Retinal pigment epithelial cell (primary cell): Measurements from ENCODE around the gene CACNB1.
A peak's percentile ranks its signal among the peaks of the same experiment; 100 is the strongest.

Experiments used
- DNase-seq: peaks from one replicate; pipeline ENCODE4 v3.0.0-alpha.2; 2010; ENCODE audit warnings: low read depth
- H3K4me3 ChIP-seq: 2 replicates; pipeline ENCODE4 v1.5.1; 2011; ENCODE audit warnings: mild to moderate bottlenecking, low read length, control low read depth, moderate library complexity
- TF ChIP-seq, protein P1 (sequence below): conservative IDR thresholded peaks from 2 replicates; pipeline ENCODE4 v1.5.1; 2011; ENCODE audit warnings: low read depth, low read length, control low read depth, inconsistent platforms

CACNB1 gene

DNA sequence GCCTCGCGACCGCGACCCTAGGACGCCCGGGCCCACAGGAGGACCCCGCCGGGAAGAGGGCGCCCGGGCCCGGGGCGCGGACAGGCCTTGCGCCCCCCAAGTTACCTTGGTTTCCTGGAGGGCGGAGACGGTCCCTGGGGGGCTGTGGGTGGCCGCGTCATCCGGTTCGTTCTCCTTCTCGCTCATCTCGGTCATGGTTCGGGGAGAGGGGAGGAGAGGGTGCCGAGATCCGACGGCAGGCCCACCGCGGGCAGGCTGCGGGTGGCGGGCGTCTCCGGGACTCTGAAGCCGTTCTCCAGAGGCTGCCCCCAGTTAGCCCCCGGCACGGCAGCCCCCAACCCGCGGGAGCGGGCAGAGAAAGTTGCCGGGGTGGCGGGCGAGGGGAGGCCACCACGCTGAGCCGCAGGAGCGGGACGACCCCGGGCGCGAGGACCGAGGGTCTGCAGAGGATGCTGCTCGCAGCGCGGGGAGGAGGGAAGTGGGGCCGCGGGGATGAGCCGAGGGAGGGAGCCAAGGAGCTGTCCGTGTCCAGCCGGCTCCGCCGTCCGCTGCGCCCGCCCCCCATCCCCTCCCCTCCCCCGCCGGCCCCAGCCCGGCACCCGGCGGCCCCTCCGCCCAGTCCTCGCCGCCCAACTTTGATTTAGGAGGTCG lies 28.0 kb upstream of the CACNB1 start, which contains the start of gene STAC2:
Gene STAC2 (minus strand): TSS at position 638 of the 651 bp plus-strand sequence. CDS start 443 bp downstream, at position 195.
- DNase-seq: no peak
- peak within 1 kb of the TSS; percentile 35 for H3K4me3 ChIP-seq
- TF ChIP-seq, protein P1, sequence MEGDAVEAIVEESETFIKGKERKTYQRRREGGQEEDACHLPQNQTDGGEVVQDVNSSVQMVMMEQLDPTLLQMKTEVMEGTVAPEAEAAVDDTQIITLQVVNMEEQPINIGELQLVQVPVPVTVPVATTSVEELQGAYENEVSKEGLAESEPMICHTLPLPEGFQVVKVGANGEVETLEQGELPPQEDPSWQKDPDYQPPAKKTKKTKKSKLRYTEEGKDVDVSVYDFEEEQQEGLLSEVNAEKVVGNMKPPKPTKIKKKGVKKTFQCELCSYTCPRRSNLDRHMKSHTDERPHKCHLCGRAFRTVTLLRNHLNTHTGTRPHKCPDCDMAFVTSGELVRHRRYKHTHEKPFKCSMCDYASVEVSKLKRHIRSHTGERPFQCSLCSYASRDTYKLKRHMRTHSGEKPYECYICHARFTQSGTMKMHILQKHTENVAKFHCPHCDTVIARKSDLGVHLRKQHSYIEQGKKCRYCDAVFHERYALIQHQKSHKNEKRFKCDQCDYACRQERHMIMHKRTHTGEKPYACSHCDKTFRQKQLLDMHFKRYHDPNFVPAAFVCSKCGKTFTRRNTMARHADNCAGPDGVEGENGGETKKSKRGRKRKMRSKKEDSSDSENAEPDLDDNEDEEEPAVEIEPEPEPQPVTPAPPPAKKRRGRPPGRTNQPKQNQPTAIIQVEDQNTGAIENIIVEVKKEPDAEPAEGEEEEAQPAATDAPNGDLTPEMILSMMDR: no peak

DNA sequence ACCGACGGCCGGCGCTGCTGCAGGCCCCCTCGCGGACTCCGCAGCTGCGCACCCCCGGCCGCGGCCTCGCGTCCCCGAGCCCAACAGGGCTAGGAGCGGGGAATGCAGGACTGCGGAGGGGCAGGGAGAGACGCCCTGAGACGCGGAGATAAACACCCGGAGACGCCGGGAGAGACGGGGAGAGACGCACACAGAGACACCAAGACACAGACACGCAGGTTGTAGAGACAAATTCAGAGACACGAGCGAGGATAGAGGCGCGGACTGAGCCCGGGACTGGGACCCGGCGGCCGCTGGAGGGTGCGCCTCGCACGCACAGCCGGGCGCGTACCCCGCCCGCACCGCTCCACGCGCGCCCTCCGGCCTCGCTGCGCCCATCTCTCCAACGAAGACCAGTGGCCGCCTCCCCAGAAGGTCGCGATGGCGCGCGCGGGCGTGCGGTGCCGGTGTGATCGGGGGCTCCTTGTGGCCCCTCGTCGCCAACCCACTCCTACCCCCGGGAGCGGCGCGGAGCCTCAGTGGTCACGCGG lies 27.4 kb upstream of the CACNB1 start:
- no peak for DNase-seq
- no peak overlapping the region for H3K4me3 ChIP-seq
- TF ChIP-seq, protein P1: no peak

DNA sequence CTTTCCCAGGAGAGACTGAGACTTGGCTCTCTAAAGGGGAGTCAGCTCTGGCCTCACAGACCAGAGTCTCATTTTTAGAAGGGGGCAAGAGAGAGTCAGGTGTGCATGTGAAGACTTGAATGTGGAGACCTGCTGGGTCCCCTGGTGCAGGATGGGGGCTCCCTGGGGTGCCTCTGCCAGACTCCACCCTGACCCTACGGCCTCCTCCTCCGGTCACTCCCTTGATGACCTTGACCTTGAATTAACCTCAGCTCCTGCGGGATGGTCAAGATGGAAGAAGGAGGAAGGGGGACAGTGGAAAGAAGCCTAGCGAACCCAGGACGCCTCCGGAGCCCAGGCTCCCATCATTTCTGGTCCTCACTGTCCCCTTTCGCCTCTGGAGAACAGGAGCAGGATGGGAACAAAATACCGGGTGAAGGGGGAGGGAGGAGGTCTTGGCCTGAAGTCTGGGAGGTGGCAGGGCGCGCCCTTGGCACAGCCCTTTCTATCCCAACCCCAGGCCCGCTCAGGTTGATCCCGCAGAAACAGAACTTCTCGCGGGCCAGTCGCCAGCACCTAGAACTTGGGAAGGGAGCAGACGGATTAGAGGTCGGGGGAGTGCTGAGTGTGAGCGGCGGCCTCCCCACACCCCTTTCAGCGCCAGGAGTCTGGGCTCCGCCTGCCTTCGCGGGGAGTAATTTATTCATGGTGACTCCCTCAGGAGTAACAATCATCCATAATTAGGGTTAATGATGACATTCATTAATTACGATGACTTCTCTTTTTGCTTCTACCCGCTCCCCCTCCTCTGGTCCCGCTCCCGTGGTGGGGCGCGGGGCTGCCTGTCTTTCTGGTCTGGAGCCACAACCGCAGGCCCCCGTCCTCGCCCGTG lies 26.7 kb upstream of the CACNB1 start:
- H3K4me3 ChIP-seq: no peak overlapping the region
- TF ChIP-seq, protein P1: no peak
- no peak for DNase-seq

DNA sequence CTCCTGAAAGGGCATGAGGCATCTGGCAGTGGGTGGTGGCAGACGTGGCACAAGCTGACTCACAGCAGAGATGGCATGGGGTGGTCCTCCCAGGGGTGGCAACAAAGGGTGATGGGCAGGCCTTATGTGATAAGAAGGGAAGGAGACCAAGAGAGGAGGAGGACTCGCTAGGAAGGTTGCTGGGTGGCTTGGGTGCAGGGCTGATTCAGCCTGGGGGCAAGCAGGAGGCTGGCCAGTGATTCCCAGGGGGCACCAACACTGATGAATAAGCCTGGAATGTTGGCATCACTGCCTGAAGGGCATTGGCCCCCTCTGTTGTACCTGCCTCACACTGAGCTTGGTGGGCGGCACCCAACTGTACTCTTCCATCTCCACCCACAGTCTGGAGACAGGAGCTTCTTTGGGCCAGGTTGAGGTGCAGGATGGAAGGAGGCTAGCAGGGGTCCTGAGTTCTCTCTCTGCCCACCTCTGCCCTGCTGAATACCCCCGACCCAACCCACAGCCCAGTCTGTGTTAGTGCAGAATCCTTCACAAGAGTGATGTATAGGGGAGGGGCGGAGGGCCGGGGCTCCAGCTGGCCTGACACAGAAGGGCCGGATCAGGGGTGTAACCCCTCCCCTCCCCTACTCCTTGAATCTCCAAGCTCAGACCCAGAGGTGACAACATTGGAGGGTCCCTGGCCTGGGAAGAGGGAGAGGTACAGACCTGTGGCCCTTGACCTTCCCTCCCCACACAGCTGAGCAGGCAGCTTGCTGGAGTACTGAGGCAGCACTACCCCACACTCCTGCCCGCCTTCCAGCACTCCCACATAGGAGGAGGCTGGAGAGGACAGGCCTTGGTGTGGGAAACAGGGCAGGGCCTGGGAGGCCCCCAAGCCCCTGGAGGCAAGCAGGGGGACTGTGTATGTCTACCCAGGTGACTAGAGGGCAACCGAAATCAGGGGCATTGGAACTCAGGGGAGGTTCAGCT lies 25.7 kb upstream of the CACNB1 start:
- TF ChIP-seq, protein P1: no peak
- DNase-seq: no peak
- no peak overlapping the region for H3K4me3 ChIP-seq

DNA sequence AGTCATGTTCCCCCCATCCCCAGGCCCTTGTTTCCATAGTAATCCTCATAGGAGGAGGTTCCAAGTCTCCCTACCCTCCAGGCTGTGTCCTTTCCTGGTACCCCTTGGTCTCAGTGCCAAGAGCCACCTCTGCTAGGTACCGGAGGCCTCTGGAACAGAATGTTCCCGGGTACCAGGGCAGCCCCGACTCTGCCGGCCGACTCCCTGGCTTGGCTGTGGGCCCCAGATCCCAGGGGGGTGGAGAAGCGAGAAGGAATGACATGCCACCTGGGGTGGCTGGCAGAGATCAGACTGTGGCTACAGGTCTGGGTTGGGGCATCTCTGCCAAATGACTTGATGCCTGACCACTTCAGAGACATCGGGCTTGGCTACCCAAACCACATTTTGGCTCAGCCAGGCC lies 24.7 kb upstream of the CACNB1 start:
- H3K4me3 ChIP-seq: no peak overlapping the region
- no peak for DNase-seq
- TF ChIP-seq, protein P1: no peak

DNA sequence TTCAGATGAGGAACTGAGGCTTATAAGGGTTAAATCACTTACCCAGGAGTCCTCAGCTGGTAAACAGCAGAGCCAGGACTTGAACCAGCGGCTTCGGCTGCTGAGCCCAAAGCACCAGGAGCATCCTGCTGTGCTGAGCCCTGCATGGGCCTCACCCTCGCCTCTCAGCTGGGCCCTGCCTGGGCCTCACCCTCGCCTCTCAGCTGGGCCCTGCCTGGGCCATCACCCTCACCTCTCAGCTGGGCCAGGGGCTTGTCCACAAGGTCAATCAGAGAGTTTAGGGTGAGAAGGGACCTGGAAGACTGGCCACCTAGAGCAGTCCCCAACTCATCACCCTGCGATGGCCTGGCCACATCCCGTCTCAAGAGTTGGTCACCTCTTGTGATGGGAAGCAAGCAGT lies 24.1 kb upstream of the CACNB1 start:
- TF ChIP-seq, protein P1: no peak
- DNase-seq: no peak
- no peak overlapping the region for H3K4me3 ChIP-seq
